WERI-Rb-1 (cell line): ENCODE results near the gene AGTPBP1.
"Not testable (repeated sequence)": the region's sequence is repeated elsewhere in the genome, so short reads cannot be mapped to it uniquely, and the experiment has no call there.

Experiments used
- DNase-seq: peaks from one replicate; pipeline ENCODE4 v3.0.0-alpha.2; 2020
- H3K27ac ChIP-seq: fragments of 250-450 bp; sonication (Bioruptor Pico); 2 replicates; pipeline ENCODE4 v1.5.1; 2020; ENCODE audit warnings: mild to moderate bottlenecking, moderate library complexity
- H3K27me3 ChIP-seq: fragments of 250-450 bp; sonication (Bioruptor Pico); 2 replicates; pipeline ENCODE4 v1.5.1; 2021; ENCODE audit warnings: mild to moderate bottlenecking, low read depth, moderate library complexity; ENCODE audit not compliant: insufficient read depth, severe bottlenecking
- H3K36me3 ChIP-seq: fragments of 250-450 bp; sonication (Bioruptor Pico); 2 replicates; pipeline ENCODE4 v1.5.1; 2020; ENCODE audit warnings: mild to moderate bottlenecking, moderate library complexity
- H3K4me3 ChIP-seq: 2 replicates; pipeline ENCODE4 v1.5.1; 2011; ENCODE audit warnings: low read depth, mild to moderate bottlenecking, control low read depth, low read length
- H3K9me3 ChIP-seq: fragments of 250-450 bp; sonication (Bioruptor Pico); 2 replicates; pipeline ENCODE4 v1.5.1; 2021; ENCODE audit warnings: mild to moderate bottlenecking, moderate library complexity; ENCODE audit not compliant: severe bottlenecking
- TF ChIP-seq, protein P1 (sequence below): IDR thresholded peaks from 2 replicates; pipeline ENCODE4 v1.5.1; 2011; ENCODE audit warnings: low read depth, mild to moderate bottlenecking, control low read depth, inconsistent platforms, low read length

The AGTPBP1 gene

DNA sequence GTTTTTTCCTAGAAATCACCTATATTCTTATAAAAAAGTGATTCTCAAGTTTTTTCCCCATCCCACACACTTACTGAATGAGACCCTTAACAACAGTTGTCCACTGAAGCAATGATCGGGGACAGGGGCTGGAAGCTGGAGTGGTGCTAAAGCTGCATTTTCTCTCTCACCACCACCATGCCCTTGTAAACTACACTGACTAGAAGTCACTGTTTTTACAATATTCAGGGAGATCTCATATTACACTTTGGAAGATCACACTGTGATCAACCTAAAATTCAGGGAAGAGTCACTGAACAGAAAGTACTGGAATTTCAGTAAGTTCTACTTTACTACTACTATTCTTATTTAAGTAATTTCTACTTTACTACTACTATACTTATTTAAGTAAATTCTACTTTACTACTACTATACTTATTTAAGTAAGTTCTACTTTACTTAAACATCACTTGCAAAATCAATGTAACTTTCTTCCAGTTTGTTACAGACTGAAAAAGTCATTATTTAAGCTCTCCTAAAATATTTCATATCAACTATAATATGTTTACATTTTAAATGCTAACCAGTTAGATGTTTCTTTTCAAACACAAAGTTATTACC lies 164.3 kb downstream of the AGTPBP1 start:
- no peak overlapping the region for H3K27ac ChIP-seq
- TF ChIP-seq, protein P1, sequence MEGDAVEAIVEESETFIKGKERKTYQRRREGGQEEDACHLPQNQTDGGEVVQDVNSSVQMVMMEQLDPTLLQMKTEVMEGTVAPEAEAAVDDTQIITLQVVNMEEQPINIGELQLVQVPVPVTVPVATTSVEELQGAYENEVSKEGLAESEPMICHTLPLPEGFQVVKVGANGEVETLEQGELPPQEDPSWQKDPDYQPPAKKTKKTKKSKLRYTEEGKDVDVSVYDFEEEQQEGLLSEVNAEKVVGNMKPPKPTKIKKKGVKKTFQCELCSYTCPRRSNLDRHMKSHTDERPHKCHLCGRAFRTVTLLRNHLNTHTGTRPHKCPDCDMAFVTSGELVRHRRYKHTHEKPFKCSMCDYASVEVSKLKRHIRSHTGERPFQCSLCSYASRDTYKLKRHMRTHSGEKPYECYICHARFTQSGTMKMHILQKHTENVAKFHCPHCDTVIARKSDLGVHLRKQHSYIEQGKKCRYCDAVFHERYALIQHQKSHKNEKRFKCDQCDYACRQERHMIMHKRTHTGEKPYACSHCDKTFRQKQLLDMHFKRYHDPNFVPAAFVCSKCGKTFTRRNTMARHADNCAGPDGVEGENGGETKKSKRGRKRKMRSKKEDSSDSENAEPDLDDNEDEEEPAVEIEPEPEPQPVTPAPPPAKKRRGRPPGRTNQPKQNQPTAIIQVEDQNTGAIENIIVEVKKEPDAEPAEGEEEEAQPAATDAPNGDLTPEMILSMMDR: no peak
- no peak overlapping the region for H3K4me3 ChIP-seq
- no peaks in the 10 kb centered on the region for H3K27me3 ChIP-seq
- no peaks in the 10 kb centered on the region; the same call in 1 of the 2 replicates for H3K36me3 ChIP-seq
- no peaks in the 10 kb centered on the region for H3K9me3 ChIP-seq
- no peak for DNase-seq

DNA sequence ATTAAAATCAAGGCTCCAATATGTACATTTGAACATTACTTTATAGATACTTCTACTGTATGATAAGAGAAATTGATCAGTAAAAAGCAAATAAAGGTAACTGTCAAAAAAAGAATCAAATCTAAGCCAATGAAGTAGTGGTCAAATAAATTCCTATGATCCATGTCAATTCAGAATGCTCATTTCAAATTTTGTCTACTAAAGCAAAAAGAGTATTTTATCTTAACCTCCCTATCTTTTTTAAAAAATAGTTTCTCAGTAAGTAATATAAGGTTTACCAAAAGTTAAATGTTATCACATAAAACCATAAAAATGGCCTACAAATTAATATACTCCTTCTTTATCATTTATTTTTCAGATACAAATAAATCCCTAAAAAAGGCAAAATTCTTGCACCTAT lies 165.9 kb downstream of the AGTPBP1 start:
- TF ChIP-seq, protein P1: no peak
- no peaks in the 10 kb centered on the region for H3K9me3 ChIP-seq
- H3K27ac ChIP-seq: no peak overlapping the region
- no peaks in the 10 kb centered on the region for H3K27me3 ChIP-seq
- DNase-seq: no peak
- H3K36me3 ChIP-seq: no peaks in the 10 kb centered on the region; the same call in 1 of the 2 replicates
- no peak overlapping the region for H3K4me3 ChIP-seq

DNA sequence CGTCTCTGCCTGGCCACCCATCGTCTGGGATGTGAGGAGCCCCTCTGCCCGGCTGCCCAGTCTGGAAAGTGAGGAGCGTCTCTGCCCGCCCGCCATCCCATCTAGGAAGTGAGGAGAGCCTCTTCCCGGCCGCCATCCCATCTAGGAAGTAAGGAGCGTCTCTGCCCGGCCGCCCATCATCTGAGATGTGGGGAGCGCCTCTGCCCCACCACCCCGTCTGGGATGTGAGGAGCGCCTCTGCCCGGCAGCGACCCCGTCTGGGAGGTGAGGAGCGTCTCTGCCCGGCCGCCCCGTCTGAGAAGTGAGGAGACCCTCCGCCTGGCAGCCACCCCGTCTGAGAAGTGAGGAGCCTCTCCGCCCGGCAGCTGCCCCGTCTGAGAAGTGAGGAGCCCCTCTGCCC lies 168.2 kb downstream of the AGTPBP1 start:
- not testable (repeated sequence) for H3K4me3 ChIP-seq, H3K27ac ChIP-seq, H3K36me3 ChIP-seq, DNase-seq, H3K9me3 ChIP-seq, H3K27me3 ChIP-seq

DNA sequence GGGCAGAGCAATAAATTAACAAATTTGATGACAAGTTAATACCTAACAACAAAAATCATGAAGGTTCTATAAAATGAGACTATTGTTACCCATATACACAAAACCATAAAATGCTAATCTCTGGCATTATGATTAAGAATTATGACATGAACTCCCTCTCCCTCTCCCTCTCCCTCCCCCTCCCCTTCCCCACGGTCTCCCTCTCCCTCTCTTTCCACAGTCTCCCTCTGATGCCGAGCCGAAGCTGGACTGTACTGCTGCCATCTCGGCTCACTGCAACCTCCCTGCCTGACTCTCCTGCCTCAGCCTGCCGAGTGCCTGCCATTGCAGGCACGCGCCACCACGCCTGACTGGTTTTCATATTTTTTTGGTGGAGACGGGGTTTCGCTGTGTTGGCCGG lies 168.8 kb downstream of the AGTPBP1 start:
- not testable (repeated sequence) for DNase-seq, H3K27ac ChIP-seq, H3K27me3 ChIP-seq, H3K4me3 ChIP-seq, H3K9me3 ChIP-seq, H3K36me3 ChIP-seq

DNA sequence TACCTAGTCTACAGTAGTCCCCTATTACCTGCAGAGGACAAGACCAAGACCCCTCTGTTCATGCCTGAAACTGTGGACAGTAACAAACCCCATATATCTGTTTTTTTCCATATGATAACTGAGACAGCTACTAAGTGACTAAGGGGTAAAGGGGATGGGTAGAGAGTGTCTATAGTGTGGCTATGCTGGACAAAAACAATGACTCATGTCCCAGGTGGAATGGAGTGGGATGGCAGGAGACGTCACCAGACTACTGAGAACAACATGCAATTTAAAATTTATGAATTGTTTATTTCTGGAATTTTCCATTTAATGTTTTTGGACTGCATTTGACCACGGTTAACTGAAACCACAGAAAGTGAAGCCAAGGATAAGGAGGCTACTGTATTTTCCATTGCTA lies 171.8 kb downstream of the AGTPBP1 start:
- Histone ChIP-seq H3K9me3 (no peaks in the 10 kb centered on the region), H3K4me3 (no peak overlapping the region), H3K36me3 (no peaks in the 10 kb centered on the region; the same call in 1 of the 2 replicates), H3K27ac (no peak overlapping the region), H3K27me3 (no peaks in the 10 kb centered on the region)
- DNase-seq: no peak
- TF ChIP-seq, protein P1: no peak

DNA sequence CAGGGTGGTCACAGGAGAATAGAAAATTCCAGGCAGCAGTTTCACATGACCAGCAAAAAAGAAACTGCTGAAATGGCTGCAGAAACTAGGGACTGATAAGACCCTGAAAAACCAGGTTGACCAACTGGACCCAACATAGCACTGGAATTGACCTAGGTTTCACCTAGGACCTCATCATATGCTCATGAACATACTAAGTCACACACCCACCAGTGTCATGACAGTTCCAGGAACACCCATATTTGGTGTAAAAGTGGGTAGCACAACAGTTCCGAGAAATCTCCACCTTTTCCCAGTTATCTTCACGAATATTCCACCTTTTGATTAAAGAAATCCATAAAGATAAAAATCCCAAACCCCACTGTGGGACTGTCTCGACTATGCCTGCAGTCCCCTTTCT lies 182.2 kb downstream of the AGTPBP1 start:
- H3K36me3 ChIP-seq: no peaks in the 10 kb centered on the region

More for the DNA sequence above, 182.2 kb downstream of the AGTPBP1 start:
- no peak overlapping the region for H3K4me3 ChIP-seq
- H3K27me3 ChIP-seq: no peaks in the 10 kb centered on the region
- TF ChIP-seq, protein P1: no peak
- H3K27ac ChIP-seq: no peak overlapping the region
- H3K9me3 ChIP-seq: no peaks in the 10 kb centered on the region
- no peak for DNase-seq
